ENCODE data around the gene FCRLB. TPM values are rescaled to one million over a fixed set of nuclear protein-coding genes. Genes with fewer than 3 reads are reported as not detected.

The FCRLB gene
- total and polyA plus RNA-seq, 9 of the 15 experiments (the other 6 are each of a cell fraction or from before 2014, with no cell fraction given) = 0.20 to 4.6 (median 1.3) TPM

GRCh38 chr1:161725908-161726472, 4.6 kb downstream of the FCRLB start:
- DNase-seq (ENCODE audit: extremely low read depth in 1 of 4, low spot score in 3 of 4) (peak in 3 of 4 experiments; percentile 35 to 37 (median 36)), ATAC-seq (peak; percentile 48), FAIRE-seq (no peak)
- Histone ChIP-seq H3K9me1 (ENCODE audit: control insufficient read depth, insufficient read depth, low read length) (no peaks in the 10 kb centered on the region), H3K36me3 (ENCODE audit: control insufficient read depth, insufficient read depth, low read length) (no peaks in the 10 kb centered on the region), H4K20me1 (replicated peaks; ENCODE audit: control insufficient read depth, insufficient read depth, low read length) (no peaks in the 10 kb centered on the region), H3K4me2 (ENCODE audit: insufficient read depth, low read length) (peak overlapping the region; percentile 91), H3K9ac (ENCODE audit: insufficient read depth in 1 of 2, low read depth in 2 of 2, low read length in 2 of 2) (peak overlapping the region; percentile 85 to 99), H3K79me2 (ENCODE audit: control insufficient read depth, insufficient read depth, low read length) (peaks cover 24% of the 10 kb centered on the region), H2AFZ (ENCODE audit: low read depth, low read length) (peak overlapping the region; percentile 76), H3K4me1 (replicated peaks in 1 of 2; ENCODE audit: control insufficient read depth in 2 of 2, insufficient read depth in 2 of 2, low read length in 2 of 2) (peaks cover 42 to 55% of the 10 kb centered on the region in 2 experiments), H3K9me3 (replicated peaks; ENCODE audit: control insufficient read depth, insufficient read depth, low read depth, low read length) (no peaks in the 10 kb centered on the region), H3K27me3 (ENCODE audit: control insufficient read depth in 2 of 2, insufficient read depth in 2 of 2, low read length in 2 of 2) (no peaks in the 10 kb centered on the region), H3K27ac (ENCODE audit: extremely low read depth, low read depth, low read length) (peak overlapping the region; percentile 94), H3K4me3 (peak overlapping the region; percentile 74)
- 36% methylated on average over 31 of the region's 34 CpGs for WGBS (ENCODE audit: insufficient coverage, low coverage, missing lambda C conversion rate)
- CTCF ChIA-PET (ENCODE audit: low intra/inter-chr PET ratio) = no interaction called here
- BruUV-seq (replicated peaks) = TSS peak; percentile 77
- in situ Hi-C loops (cut with MboI) = no loop called here
- intact Hi-C loops (cut with micrococcal nuclease) = no loop called here
- POLR2A ChIA-PET = interaction anchor here (0.6 to 2.6 kb wide), 7 partner anchors 11 to 41 kb away, joined by 3 to 19 read pairs (median 5); partner anchors contain the start of genes DUSP12 and FCRLA
- TF ChIP-seq, protein P1, sequence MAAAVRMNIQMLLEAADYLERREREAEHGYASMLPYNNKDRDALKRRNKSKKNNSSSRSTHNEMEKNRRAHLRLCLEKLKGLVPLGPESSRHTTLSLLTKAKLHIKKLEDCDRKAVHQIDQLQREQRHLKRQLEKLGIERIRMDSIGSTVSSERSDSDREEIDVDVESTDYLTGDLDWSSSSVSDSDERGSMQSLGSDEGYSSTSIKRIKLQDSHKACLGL (CRISPR knock-in tag; IDR thresholded peaks at IDR 0.05; ENCODE audit: borderline replicate concordance, poor library complexity, severe bottlenecking) = no peak
- TF ChIP-seq JUND (IDR thresholded peaks at IDR 0.05; ENCODE audit: borderline replicate concordance, low read depth, low read length) (no peak), JUND (tag; IDR thresholded peaks at IDR 0.05; ENCODE audit: borderline replicate concordance, low read depth, low read length) (0 out of 3 replicates have a peak, but pooled peaks have one; percentile 18), TEAD1 (CRISPR knock-in tag; IDR thresholded peaks at IDR 0.05) (peak in 1 of 2 experiments; percentile 93; a peak in 2 of 4 replicates), ZNF785 (CRISPR knock-in tag; IDR thresholded peaks at IDR 0.05) (no peak), ZSCAN32 (CRISPR knock-in tag; IDR thresholded peaks at IDR 0.05) (0 out of 2 replicates have a peak, but pooled peaks have one; percentile 38), NFE2L1 (tag; IDR thresholded peaks at IDR 0.05; ENCODE audit: borderline replicate concordance, low read depth) (no peak), SIN3A (IDR thresholded peaks at IDR 0.05; ENCODE audit: borderline replicate concordance in 2 of 2, control insufficient read depth in 1 of 2, low read depth in 2 of 2, low read length in 2 of 2) (no peak), PTBP1 (IDR thresholded peaks at IDR 0.05; ENCODE audit: low read depth, low read length) (no peak), ERF (CRISPR knock-in tag; IDR thresholded peaks at IDR 0.05) (0 out of 2 replicates have a peak, but pooled peaks have one; percentile 73), ZC3H4 (CRISPR knock-in tag; IDR thresholded peaks at IDR 0.05; ENCODE audit: borderline replicate concordance) (no peak), NR2C1 (IDR thresholded peaks at IDR 0.05) (no peak), NR2C1 (tag; IDR thresholded peaks at IDR 0.05) (0 out of 2 replicates have a peak, but pooled peaks have one; percentile 12), ZNF584 (CRISPR knock-in tag; IDR thresholded peaks at IDR 0.05; ENCODE audit: low read depth) (no peak), ZNF766 (CRISPR knock-in tag; conservative IDR thresholded peaks at IDR 0.05) (peak; percentile 14; the same call in 1 of the 2 replicates), ZNF274 (IDR thresholded peaks at IDR 0.05; ENCODE audit: borderline replicate concordance, low read depth, low read length) (no peak), GABPA (tag; conservative IDR thresholded peaks at IDR 0.05; ENCODE audit: low read depth) (no peak), MCM2 (IDR thresholded peaks at IDR 0.05; ENCODE audit: low read depth) (no peak), MEF2D (tag; conservative IDR thresholded peaks at IDR 0.05; ENCODE audit: low read depth) (no peak), POLR2A (conservative IDR thresholded peaks at IDR 0.05) (peak; percentile 70; the same call in 1 of the 2 replicates), ZBTB17 (CRISPR knock-in tag; IDR thresholded peaks at IDR 0.05) (no peak)
- TF ChIP-seq, protein P2, sequence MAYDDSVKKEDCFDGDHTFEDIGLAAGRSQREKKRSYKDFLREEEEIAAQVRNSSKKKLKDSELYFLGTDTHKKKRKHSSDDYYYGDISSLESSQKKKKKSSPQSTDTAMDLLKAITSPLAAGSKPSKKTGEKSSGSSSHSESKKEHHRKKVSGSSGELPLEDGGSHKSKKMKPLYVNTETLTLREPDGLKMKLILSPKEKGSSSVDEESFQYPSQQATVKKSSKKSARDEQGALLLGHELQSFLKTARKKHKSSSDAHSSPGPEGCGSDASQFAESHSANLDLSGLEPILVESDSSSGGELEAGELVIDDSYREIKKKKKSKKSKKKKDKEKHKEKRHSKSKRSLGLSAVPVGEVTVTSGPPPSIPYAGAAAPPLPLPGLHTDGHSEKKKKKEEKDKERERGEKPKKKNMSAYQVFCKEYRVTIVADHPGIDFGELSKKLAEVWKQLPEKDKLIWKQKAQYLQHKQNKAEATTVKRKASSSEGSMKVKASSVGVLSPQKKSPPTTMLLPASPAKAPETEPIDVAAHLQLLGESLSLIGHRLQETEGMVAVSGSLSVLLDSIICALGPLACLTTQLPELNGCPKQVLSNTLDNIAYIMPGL (CRISPR knock-in tag; IDR thresholded peaks at IDR 0.05) = 0 out of 2 replicates have a peak, but pooled peaks have one; percentile 37

Measured in K562 (cell line).